GM23338 (cell line): ENCODE data around the gene UBAC2. TPM values are rescaled to one million over a fixed set of nuclear protein-coding genes. Genes with fewer than 3 reads are reported as not detected.

ENCODE experiments used
- ATAC-seq: fragments of 200-7000 bp; cut with Tn5 transposase; 3 replicates; pipeline ENCODE4 v1.9.1; 2020
- DNase-seq: peaks from one replicate; pipeline ENCODE4 v3.0.0-alpha.2; 2015; ENCODE audit warnings: low spot score
- H2AFZ ChIP-seq: fragments of 200-600 bp; sonication (generic); 2 replicates; pipeline ENCODE4 v1.8.0; 2016; ENCODE audit warnings: antibody characterized with exemption, mild to moderate bottlenecking, moderate library complexity
- H3F3A ChIP-seq: fragments of 200-600 bp; sonication (generic); replicated peaks from 2 replicates; pipeline ENCODE4 v1.8.0; 2017; ENCODE audit warnings: antibody characterized with exemption, mixed run types, low read depth
- H3K27ac ChIP-seq: fragments of 200-600 bp; sonication (generic); 2 replicates; pipeline ENCODE4 v1.6.1; 2016; ENCODE audit warnings: low read depth
- H3K27me3 ChIP-seq: fragments of 200-600 bp; sonication (generic); 2 replicates; pipeline ENCODE4 v1.8.0; 2016; ENCODE audit warnings: mild to moderate bottlenecking, mixed run types, moderate library complexity; ENCODE audit not compliant: insufficient read depth
- H3K36me3 ChIP-seq: fragments of 200-600 bp; sonication (generic); 2 replicates; pipeline ENCODE4 v1.8.0; 2016; ENCODE audit warnings: mild to moderate bottlenecking; ENCODE audit not compliant: insufficient read depth
- H3K4me1 ChIP-seq: fragments of 200-600 bp; sonication (generic); 2 replicates; pipeline ENCODE4 v1.8.0; 2016; ENCODE audit warnings: mild to moderate bottlenecking, moderate library complexity; ENCODE audit not compliant: insufficient read depth
- H3K4me2 ChIP-seq: fragments of 200-600 bp; sonication (generic); 2 replicates; pipeline ENCODE4 v1.7.1; 2017; ENCODE audit warnings: mixed run types
- H3K4me3 ChIP-seq: fragments of 200-600 bp; sonication (generic); 2 replicates; pipeline ENCODE4 v1.6.1; 2016; ENCODE audit warnings: mixed run types
- H3K79me2 ChIP-seq: fragments of 200-600 bp; sonication (generic); replicated peaks from 2 replicates; pipeline ENCODE4 v1.8.0; 2017; ENCODE audit warnings: mild to moderate bottlenecking; ENCODE audit not compliant: insufficient read depth
- H3K9me2 ChIP-seq: fragments of 200-600 bp; sonication (generic); 2 replicates; pipeline ENCODE4 v1.8.0; 2017; ENCODE audit not compliant: insufficient read depth
- H4K20me1 ChIP-seq: fragments of 200-600 bp; sonication (generic); replicated peaks from 2 replicates; pipeline ENCODE4 v1.8.0; 2017; ENCODE audit warnings: mild to moderate bottlenecking; ENCODE audit not compliant: insufficient read depth
- H3K27ac Mint-ChIP-seq: 2 replicates; pipeline ENCODE4 v1.8.0; 2020; ENCODE audit warnings: inconsistent platforms, mild to moderate bottlenecking, moderate library complexity, mixed read lengths
- H3K27me3 Mint-ChIP-seq: 3 replicates; pipeline ENCODE4 v1.8.0; 2022; ENCODE audit warnings: low read depth, mild to moderate bottlenecking, moderate library complexity, mixed read lengths, inconsistent platforms; ENCODE audit not compliant: insufficient read depth, poor library complexity
- H3K36me3 Mint-ChIP-seq: 3 replicates; pipeline ENCODE4 v1.8.0; 2021; ENCODE audit warnings: low read depth, mild to moderate bottlenecking, inconsistent platforms, moderate library complexity, mixed read lengths
- H3K4me1 Mint-ChIP-seq: 3 replicates; pipeline ENCODE4 v1.8.0; 2020; ENCODE audit warnings: mild to moderate bottlenecking, inconsistent platforms, mixed read lengths
- H3K4me3 Mint-ChIP-seq: 3 replicates; pipeline ENCODE4 v1.8.0; 2021; ENCODE audit warnings: moderate library complexity, mild to moderate bottlenecking, inconsistent platforms, mixed read lengths
- H3K9me3 Mint-ChIP-seq: 3 replicates; pipeline ENCODE4 v1.8.0; 2020; ENCODE audit warnings: moderate library complexity, mild to moderate bottlenecking, inconsistent platforms, mixed read lengths
- CREB1 ChIP-seq: fragments of 250-450 bp; sonication (Bioruptor Pico); IDR thresholded peaks from 2 replicates; pipeline ENCODE4 v1.5.0; 2020; ENCODE audit warnings: low read depth, mild to moderate bottlenecking, moderate library complexity
- EZH2 ChIP-seq: fragments of 200-600 bp; sonication (generic); IDR thresholded peaks from one replicate; pipeline ENCODE4 v1.8.0; 2017; ENCODE audit warnings: antibody characterized with exemption, mild to moderate bottlenecking, low read depth; ENCODE audit not compliant: unreplicated experiment
- JUNB ChIP-seq: IDR thresholded peaks from one replicate; pipeline ENCODE4 v1.6.1; 2016; ENCODE audit warnings: antibody characterized with exemption; ENCODE audit not compliant: unreplicated experiment
- NANOG ChIP-seq: IDR thresholded peaks from 2 replicates; pipeline ENCODE4 v1.6.1; 2016; ENCODE audit warnings: antibody characterized with exemption, borderline replicate concordance
- STAT1 ChIP-seq: IDR thresholded peaks from one replicate; pipeline ENCODE4 v1.6.1; 2016; ENCODE audit warnings: antibody characterized with exemption; ENCODE audit not compliant: unreplicated experiment
- ZNF331 ChIP-seq: fragments of 250-450 bp; sonication (Bioruptor Pico); IDR thresholded peaks from 2 replicates; pipeline ENCODE4 v1.5.0; 2020; ENCODE audit warnings: low read depth, mild to moderate bottlenecking, moderate library complexity
- polyA plus RNA-seq: library from polyadenylated mRNA; unstranded; fragments of >200 nt; fragmentation: Nextera tagmentation; extraction: Ambion mirVana; gene quantifications from 2 replicates; pipeline ENCODE4 v1.2.1, GENCODE V29; 2016
- total RNA-seq: library from RNA; depleted of rRNA; stranded (reverse); fragments of >200 nt; shearing (Covaris generic); gene quantifications from 2 replicates; pipeline ENCODE4 v1.2.3, GENCODE V29; 2014
- TF ChIP-seq, protein P1 (sequence below), 2 experiments: fragments of 200-600 bp in 1 of 2; sonication (generic) in 1 of 2; conservative IDR thresholded peaks; 2 replicates each; pipeline versions ENCODE4 v1.5.1 to v1.6.1; 2016 to 2017; ENCODE audit warnings: antibody characterized with exemption in 2 of 2, low read depth in 2 of 2, mild to moderate bottlenecking in 2 of 2, moderate library complexity in 1 of 2
- TF ChIP-seq, protein P2 (sequence below): fragments of 250-450 bp; sonication (Bioruptor Pico); IDR thresholded peaks from 2 replicates; pipeline ENCODE4 v1.5.0; 2020; ENCODE audit warnings: mild to moderate bottlenecking, moderate library complexity

UBAC2 gene
- total and polyA plus RNA-seq, 2 experiments from 2014 or later, result 37.9 to 76.9 TPM

DNA sequence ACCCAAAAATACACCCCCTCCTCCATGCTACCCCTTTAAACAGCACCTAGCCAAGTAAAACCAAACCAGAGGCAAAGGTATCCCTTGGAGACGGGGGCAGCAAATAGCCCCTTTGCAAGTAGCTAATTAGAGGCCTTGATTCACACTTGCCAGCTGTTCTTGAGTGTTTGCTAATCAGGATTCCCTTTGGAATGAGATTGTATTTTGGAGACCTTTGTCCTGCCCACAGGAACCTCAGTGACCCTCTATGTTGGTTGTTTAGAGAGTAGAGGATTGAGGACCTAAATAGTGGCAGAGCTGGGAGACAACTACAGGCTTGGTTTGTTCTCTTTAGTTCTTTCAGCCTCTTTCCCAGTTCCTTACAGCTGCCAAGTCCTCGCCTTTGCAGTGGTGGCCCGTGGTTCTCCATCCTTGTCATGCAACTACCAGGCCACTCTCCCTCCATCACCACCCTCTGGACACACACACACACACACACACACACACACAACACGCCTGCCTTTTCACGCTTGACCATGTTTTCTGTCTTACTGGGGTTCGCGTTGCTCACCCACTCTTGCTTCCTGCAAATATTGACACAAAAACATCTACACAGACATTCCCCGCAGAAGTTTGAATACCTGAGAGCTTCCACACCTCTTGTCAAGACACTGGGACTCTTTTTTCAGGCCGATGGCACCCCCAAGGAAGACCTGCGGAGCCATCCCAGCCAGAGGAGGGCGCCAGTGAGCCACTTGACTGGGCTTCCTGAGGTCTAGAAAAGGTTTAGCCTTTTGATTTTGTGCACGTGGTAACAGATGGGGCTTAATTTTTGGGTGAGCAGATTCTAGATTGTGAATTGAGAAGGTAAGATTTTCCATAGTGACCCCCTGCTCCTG is 186.5 kb downstream of the UBAC2 start:
- no peak overlapping the region for H2AFZ ChIP-seq
- H3K36me3 ChIP-seq, result no peaks in the 10 kb centered on the region
- H3K4me1 Mint-ChIP-seq, result peaks cover 28% of the 10 kb centered on the region
- no peaks in the 10 kb centered on the region; the same call in 2 of the 3 replicates for H3K9me3 Mint-ChIP-seq
- peak; percentile 75 for ATAC-seq
- no peaks in the 10 kb centered on the region for H3K79me2 ChIP-seq
- H3K4me2 ChIP-seq, result no peak overlapping the region
- H3K27ac Mint-ChIP-seq, result no peak overlapping the region
- H3F3A ChIP-seq, result no peaks in the 10 kb centered on the region
- no peaks in the 10 kb centered on the region for H3K27me3 ChIP-seq
- peaks cover 12% of the 10 kb centered on the region for H3K36me3 Mint-ChIP-seq
- H3K27me3 Mint-ChIP-seq, result peaks cover 15% of the 10 kb centered on the region
- no peak overlapping the region for H3K4me3 ChIP-seq
- DNase-seq, result peak; percentile 84
- H3K9me2 ChIP-seq, result no peaks in the 10 kb centered on the region
- H3K4me1 ChIP-seq, result no peaks in the 10 kb centered on the region; the same call in 1 of the 2 replicates
- H3K4me3 Mint-ChIP-seq, result no peak overlapping the region
- no peak overlapping the region for H3K27ac ChIP-seq
- H4K20me1 ChIP-seq, result no peaks in the 10 kb centered on the region
- TF ChIP-seq JUNB (no peak), NANOG (no peak), CREB1 (CRISPR knock-in tag) (no peak), ZNF331 (CRISPR knock-in tag) (no peak), STAT1 (no peak), EZH2 (no peak)
- TF ChIP-seq, protein P1, sequence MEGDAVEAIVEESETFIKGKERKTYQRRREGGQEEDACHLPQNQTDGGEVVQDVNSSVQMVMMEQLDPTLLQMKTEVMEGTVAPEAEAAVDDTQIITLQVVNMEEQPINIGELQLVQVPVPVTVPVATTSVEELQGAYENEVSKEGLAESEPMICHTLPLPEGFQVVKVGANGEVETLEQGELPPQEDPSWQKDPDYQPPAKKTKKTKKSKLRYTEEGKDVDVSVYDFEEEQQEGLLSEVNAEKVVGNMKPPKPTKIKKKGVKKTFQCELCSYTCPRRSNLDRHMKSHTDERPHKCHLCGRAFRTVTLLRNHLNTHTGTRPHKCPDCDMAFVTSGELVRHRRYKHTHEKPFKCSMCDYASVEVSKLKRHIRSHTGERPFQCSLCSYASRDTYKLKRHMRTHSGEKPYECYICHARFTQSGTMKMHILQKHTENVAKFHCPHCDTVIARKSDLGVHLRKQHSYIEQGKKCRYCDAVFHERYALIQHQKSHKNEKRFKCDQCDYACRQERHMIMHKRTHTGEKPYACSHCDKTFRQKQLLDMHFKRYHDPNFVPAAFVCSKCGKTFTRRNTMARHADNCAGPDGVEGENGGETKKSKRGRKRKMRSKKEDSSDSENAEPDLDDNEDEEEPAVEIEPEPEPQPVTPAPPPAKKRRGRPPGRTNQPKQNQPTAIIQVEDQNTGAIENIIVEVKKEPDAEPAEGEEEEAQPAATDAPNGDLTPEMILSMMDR (conservative IDR thresholded peaks at IDR 0.05; ENCODE audit: low read depth in 2 of 2), result peak; percentile 96 to 99
- TF ChIP-seq, protein P2, sequence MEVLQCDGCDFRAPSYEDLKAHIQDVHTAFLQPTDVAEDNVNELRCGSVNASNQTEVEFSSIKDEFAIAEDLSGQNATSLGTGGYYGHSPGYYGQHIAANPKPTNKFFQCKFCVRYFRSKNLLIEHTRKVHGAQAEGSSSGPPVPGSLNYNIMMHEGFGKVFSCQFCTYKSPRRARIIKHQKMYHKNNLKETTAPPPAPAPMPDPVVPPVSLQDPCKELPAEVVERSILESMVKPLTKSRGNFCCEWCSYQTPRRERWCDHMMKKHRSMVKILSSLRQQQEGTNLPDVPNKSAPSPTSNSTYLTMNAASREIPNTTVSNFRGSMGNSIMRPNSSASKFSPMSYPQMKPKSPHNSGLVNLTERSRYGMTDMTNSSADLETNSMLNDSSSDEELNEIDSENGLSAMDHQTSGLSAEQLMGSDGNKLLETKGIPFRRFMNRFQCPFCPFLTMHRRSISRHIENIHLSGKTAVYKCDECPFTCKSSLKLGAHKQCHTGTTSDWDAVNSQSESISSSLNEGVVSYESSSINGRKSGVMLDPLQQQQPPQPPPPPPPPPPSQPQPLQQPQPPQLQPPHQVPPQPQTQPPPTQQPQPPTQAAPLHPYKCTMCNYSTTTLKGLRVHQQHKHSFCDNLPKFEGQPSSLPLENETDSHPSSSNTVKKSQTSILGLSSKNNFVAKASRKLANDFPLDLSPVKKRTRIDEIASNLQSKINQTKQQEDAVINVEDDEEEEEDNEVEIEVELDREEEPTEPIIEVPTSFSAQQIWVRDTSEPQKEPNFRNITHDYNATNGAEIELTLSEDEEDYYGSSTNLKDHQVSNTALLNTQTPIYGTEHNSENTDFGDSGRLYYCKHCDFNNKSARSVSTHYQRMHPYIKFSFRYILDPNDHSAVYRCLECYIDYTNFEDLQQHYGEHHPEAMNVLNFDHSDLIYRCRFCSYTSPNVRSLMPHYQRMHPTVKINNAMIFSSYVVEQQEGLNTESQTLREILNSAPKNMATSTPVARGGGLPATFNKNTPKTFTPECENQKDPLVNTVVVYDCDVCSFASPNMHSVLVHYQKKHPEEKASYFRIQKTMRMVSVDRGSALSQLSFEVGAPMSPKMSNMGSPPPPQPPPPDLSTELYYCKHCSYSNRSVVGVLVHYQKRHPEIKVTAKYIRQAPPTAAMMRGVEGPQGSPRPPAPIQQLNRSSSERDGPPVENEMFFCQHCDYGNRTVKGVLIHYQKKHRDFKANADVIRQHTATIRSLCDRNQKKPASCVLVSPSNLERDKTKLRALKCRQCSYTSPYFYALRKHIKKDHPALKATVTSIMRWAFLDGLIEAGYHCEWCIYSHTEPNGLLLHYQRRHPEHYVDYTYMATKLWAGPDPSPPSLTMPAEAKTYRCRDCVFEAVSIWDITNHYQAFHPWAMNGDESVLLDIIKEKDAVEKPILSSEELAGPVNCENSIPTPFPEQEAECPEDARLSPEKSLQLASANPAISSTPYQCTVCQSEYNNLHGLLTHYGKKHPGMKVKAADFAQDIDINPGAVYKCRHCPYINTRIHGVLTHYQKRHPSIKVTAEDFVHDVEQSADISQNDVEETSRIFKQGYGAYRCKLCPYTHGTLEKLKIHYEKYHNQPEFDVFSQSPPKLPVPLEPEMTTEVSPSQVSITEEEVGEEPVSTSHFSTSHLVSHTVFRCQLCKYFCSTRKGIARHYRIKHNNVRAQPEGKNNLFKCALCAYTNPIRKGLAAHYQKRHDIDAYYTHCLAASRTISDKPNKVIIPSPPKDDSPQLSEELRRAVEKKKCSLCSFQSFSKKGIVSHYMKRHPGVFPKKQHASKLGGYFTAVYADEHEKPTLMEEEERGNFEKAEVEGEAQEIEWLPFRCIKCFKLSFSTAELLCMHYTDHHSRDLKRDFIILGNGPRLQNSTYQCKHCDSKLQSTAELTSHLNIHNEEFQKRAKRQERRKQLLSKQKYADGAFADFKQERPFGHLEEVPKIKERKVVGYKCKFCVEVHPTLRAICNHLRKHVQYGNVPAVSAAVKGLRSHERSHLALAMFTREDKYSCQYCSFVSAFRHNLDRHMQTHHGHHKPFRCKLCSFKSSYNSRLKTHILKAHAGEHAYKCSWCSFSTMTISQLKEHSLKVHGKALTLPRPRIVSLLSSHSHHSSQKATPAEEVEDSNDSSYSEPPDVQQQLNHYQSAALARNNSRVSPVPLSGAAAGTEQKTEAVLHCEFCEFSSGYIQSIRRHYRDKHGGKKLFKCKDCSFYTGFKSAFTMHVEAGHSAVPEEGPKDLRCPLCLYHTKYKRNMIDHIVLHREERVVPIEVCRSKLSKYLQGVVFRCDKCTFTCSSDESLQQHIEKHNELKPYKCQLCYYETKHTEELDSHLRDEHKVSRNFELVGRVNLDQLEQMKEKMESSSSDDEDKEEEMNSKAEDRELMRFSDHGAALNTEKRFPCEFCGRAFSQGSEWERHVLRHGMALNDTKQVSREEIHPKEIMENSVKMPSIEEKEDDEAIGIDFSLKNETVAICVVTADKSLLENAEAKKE (CRISPR knock-in tag), result no peak
